GM06990 (cell line): Measurements from ENCODE around the gene SPSB3.
A peak's percentile ranks its signal among the peaks of the same experiment; 100 is the strongest.

Source experiments
- DNase-seq: peaks from one replicate; pipeline ENCODE4 v3.0.0-alpha.2; 2011; ENCODE audit not compliant: insufficient read length; ENCODE audit errors: extremely low read depth
- H3K27me3 ChIP-seq: replicated peaks from 2 replicates; pipeline ENCODE4 v1.6.0; 2011; ENCODE audit warnings: low read length; ENCODE audit not compliant: control insufficient read depth, insufficient read depth
- H3K36me3 ChIP-seq: 2 replicates; pipeline ENCODE4 v1.5.1; 2011; ENCODE audit warnings: low read length; ENCODE audit not compliant: control insufficient read depth, insufficient read depth
- H3K4me3 ChIP-seq: replicated peaks from 2 replicates; pipeline ENCODE4 v1.5.1; 2011; ENCODE audit warnings: low read depth, mild to moderate bottlenecking, control low read depth, low read length
- CTCF ChIP-seq: IDR thresholded peaks from 2 replicates; pipeline ENCODE4 v1.5.1; 2011; ENCODE audit warnings: low read length, control low read depth, mild to moderate bottlenecking, inconsistent platforms; ENCODE audit not compliant: insufficient read depth, poor library complexity, severe bottlenecking

The SPSB3 gene

GRCh38 chr16:1791256-1791942 lies 9.0 kb upstream of the SPSB3 start:
- no peaks in the 10 kb centered on the region for H3K27me3 ChIP-seq
- peaks cover 13% of the 10 kb centered on the region for H3K36me3 ChIP-seq
- DNase-seq: peak; percentile 21
- no peak overlapping the region for H3K4me3 ChIP-seq
- no peak for TF ChIP-seq CTCF

- Histone ChIP-seq H3K4me3 (no peak overlapping the region), H3K36me3 (peaks cover 13% of the 10 kb centered on the region), H3K27me3 (no peaks in the 10 kb centered on the region)
- peak; percentile 19 for DNase-seq
- TF ChIP-seq CTCF: no peak
Observed at GRCh38 chr16:1790611-1791255, 8.4 kb upstream of the SPSB3 start.

- TF ChIP-seq CTCF: no peak
- no peak for DNase-seq
- Histone ChIP-seq H3K4me3 (no peak overlapping the region), H3K27me3 (no peaks in the 10 kb centered on the region), H3K36me3 (peaks cover 13% of the 10 kb centered on the region)
Observed at GRCh38 chr16:1790261-1790610, 7.9 kb upstream of the SPSB3 start.

GRCh38 chr16:1789643-1790045 lies 7.3 kb upstream of the SPSB3 start:
- peaks cover 13% of the 10 kb centered on the region for H3K36me3 ChIP-seq
- no peak for TF ChIP-seq CTCF
- H3K27me3 ChIP-seq: no peaks in the 10 kb centered on the region
- H3K4me3 ChIP-seq: no peak overlapping the region
- DNase-seq: peak; percentile 6

GRCh38 chr16:1788708-1789100 lies 6.3 kb upstream of the SPSB3 start:
- no peaks in the 10 kb centered on the region for H3K27me3 ChIP-seq
- DNase-seq: peak; percentile 4
- H3K36me3 ChIP-seq: peaks cover 13% of the 10 kb centered on the region
- no peak overlapping the region for H3K4me3 ChIP-seq
- no peak for TF ChIP-seq CTCF
